Breast epithelium (tissue), 3 donors: ENCODE results near the gene LYZL2.

Experiments
- POLR2A ChIP-seq: fragments of 450-650 bp; IDR thresholded peaks from one replicate; pipeline ENCODE4 v1.6.1; 2016; ENCODE audit warnings: antibody characterized with exemption, mild to moderate bottlenecking, moderate library complexity
- TF ChIP-seq, protein P1 (sequence below), 3 donors: fragments of 450-650 bp; IDR thresholded peaks; one replicate each; pipeline ENCODE4 v1.5.1; 2016 to 2017; ENCODE audit warnings: antibody characterized with exemption in 3 of 3, mild to moderate bottlenecking in 3 of 3, moderate library complexity in 3 of 3

DNA sequence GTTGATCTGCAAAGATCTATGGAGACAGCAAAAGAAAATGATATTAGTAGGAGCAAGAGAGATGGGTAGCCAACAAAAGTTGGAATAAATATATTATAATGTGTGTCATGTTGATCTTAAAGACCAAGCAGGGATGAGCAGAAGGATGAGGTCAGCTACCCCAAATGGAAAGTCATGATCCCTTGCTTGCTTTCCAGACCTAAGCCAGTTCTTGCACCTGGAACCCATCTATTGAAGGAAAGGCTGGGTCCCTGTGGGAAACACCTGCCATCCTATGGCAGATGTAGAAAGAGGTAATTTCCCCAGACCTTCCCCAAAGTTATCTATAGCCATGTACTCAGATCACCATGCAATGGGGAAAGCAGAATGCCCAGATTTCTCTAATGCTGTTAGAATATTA lies 52.5 kb downstream of the LYZL2 start:
- no peak for TF ChIP-seq POLR2A
- TF ChIP-seq, protein P1, sequence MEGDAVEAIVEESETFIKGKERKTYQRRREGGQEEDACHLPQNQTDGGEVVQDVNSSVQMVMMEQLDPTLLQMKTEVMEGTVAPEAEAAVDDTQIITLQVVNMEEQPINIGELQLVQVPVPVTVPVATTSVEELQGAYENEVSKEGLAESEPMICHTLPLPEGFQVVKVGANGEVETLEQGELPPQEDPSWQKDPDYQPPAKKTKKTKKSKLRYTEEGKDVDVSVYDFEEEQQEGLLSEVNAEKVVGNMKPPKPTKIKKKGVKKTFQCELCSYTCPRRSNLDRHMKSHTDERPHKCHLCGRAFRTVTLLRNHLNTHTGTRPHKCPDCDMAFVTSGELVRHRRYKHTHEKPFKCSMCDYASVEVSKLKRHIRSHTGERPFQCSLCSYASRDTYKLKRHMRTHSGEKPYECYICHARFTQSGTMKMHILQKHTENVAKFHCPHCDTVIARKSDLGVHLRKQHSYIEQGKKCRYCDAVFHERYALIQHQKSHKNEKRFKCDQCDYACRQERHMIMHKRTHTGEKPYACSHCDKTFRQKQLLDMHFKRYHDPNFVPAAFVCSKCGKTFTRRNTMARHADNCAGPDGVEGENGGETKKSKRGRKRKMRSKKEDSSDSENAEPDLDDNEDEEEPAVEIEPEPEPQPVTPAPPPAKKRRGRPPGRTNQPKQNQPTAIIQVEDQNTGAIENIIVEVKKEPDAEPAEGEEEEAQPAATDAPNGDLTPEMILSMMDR (IDR thresholded peaks at IDR 0.05) = no peak
